Measurements from ENCODE around the gene SLC11A2. TPM values are rescaled to one million over a fixed set of nuclear protein-coding genes. Genes with fewer than 3 reads are reported as not detected.

The SLC11A2 gene
- total and polyA plus RNA-seq, 9 of the 15 experiments (the other 6 are each of a cell fraction or from before 2014, with no cell fraction given): 21.1 to 54.0 (median 32.9) TPM

GRCh38 chr12:51020448-51021182, 5.6 kb downstream of the SLC11A2 start:
- DNase-seq (ENCODE audit: extremely low read depth in 1 of 4, low spot score in 3 of 4) (peak in 2 of 4 experiments; percentile 23 to 63), ATAC-seq (peak; percentile 35), FAIRE-seq (no peak)
- WGBS (ENCODE audit: insufficient coverage, low coverage, missing lambda C conversion rate): 13% methylated on average over 7 of the region's 7 CpGs
- H3K9ac ChIP-seq (ENCODE audit: insufficient read depth in 1 of 2, low read depth in 2 of 2, low read length in 2 of 2): peak overlapping the region; percentile 53 to 89; a peak in 3 of 4 replicates
- H3K4me2 ChIP-seq (ENCODE audit: insufficient read depth, low read length): peak overlapping the region; percentile 77
- H3K9me3 ChIP-seq (replicated peaks; ENCODE audit: control insufficient read depth, insufficient read depth, low read depth, low read length): no peaks in the 10 kb centered on the region
- ChIA-PET POLR2A (interaction anchor here (0.7 to 1.5 kb wide), 3 partner anchors 8 to 300 kb away, joined by 3 to 5 read pairs (median 5); no protein-coding TSS in a partner anchor), CTCF (ENCODE audit: low intra/inter-chr PET ratio) (no interaction called here)
- peaks cover 33 to 58% of the 10 kb centered on the region in 2 experiments for H3K4me1 ChIP-seq (replicated peaks in 1 of 2; ENCODE audit: control insufficient read depth in 2 of 2, insufficient read depth in 2 of 2, low read length in 2 of 2)
- H3K36me3 ChIP-seq (ENCODE audit: control insufficient read depth, insufficient read depth, low read length): no peaks in the 10 kb centered on the region; the same call in 2 of the 3 replicates
- H3K27me3 ChIP-seq (ENCODE audit: control insufficient read depth in 2 of 2, insufficient read depth in 2 of 2, low read length in 2 of 2): no peaks in the 10 kb centered on the region
- no peaks in the 10 kb centered on the region for H4K20me1 ChIP-seq (replicated peaks; ENCODE audit: control insufficient read depth, insufficient read depth, low read length)
- H2AFZ ChIP-seq (ENCODE audit: low read depth, low read length): no peak overlapping the region
- in situ Hi-C loops (cut with MboI) (no loop called here), intact Hi-C loops (cut with micrococcal nuclease) (no loop called here)
- peaks cover 100% of the 10 kb centered on the region for H3K79me2 ChIP-seq (ENCODE audit: control insufficient read depth, insufficient read depth, low read length)
- no peak overlapping the region for H3K4me3 ChIP-seq
- no TSS peak for BruUV-seq (replicated peaks)
- no peaks in the 10 kb centered on the region for H3K9me1 ChIP-seq (ENCODE audit: control insufficient read depth, insufficient read depth, low read length)
- peak overlapping the region; percentile 91 for H3K27ac ChIP-seq (ENCODE audit: extremely low read depth, low read depth, low read length)
- TF ChIP-seq, protein P1, sequence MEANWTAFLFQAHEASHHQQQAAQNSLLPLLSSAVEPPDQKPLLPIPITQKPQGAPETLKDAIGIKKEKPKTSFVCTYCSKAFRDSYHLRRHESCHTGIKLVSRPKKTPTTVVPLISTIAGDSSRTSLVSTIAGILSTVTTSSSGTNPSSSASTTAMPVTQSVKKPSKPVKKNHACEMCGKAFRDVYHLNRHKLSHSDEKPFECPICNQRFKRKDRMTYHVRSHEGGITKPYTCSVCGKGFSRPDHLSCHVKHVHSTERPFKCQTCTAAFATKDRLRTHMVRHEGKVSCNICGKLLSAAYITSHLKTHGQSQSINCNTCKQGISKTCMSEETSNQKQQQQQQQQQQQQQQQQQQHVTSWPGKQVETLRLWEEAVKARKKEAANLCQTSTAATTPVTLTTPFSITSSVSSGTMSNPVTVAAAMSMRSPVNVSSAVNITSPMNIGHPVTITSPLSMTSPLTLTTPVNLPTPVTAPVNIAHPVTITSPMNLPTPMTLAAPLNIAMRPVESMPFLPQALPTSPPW (CRISPR knock-in tag; IDR thresholded peaks at IDR 0.05): 0 out of 2 replicates have a peak, but pooled peaks have one; percentile 12
- no peak for TF ChIP-seq ELF4 (CRISPR knock-in tag; IDR thresholded peaks at IDR 0.05)
- TF ChIP-seq, protein P2, sequence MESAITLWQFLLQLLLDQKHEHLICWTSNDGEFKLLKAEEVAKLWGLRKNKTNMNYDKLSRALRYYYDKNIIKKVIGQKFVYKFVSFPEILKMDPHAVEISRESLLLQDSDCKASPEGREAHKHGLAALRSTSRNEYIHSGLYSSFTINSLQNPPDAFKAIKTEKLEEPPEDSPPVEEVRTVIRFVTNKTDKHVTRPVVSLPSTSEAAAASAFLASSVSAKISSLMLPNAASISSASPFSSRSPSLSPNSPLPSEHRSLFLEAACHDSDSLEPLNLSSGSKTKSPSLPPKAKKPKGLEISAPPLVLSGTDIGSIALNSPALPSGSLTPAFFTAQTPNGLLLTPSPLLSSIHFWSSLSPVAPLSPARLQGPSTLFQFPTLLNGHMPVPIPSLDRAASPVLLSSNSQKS (CRISPR knock-in tag; IDR thresholded peaks at IDR 0.05): no peak
- no peak for TF ChIP-seq ZBTB34 (CRISPR knock-in tag; IDR thresholded peaks at IDR 0.05)
- TF ChIP-seq BACH1 (tag; IDR thresholded peaks at IDR 0.05): 0 out of 2 replicates have a peak, but pooled peaks have one; percentile 16
- TF ChIP-seq, protein P3, sequence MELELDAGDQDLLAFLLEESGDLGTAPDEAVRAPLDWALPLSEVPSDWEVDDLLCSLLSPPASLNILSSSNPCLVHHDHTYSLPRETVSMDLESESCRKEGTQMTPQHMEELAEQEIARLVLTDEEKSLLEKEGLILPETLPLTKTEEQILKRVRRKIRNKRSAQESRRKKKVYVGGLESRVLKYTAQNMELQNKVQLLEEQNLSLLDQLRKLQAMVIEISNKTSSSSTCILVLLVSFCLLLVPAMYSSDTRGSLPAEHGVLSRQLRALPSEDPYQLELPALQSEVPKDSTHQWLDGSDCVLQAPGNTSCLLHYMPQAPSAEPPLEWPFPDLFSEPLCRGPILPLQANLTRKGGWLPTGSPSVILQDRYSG (tag; conservative IDR thresholded peaks at IDR 0.05; ENCODE audit: low read depth): 0 out of 2 replicates have a peak, but pooled peaks have one; percentile 62
- TF ChIP-seq ZNF639 (CRISPR knock-in tag; conservative IDR thresholded peaks at IDR 0.05 in 1 of 2, IDR thresholded peaks at IDR 0.05 in 1 of 2): 0 out of 4 replicates have a peak, but pooled peaks of 1 of the 2 experiments have one; percentile 56
- TF ChIP-seq GATA2 (CRISPR knock-in tag; IDR thresholded peaks at IDR 0.05): peak; percentile 57; the same call in 1 of the 2 replicates
- no peak for TF ChIP-seq ZNF740 (CRISPR knock-in tag; IDR thresholded peaks at IDR 0.05)
- TF ChIP-seq ZNF740 (tag; IDR thresholded peaks at IDR 0.05): 0 out of 4 replicates have a peak, but pooled peaks of 1 of the 2 experiments have one; percentile 28
- no peak for TF ChIP-seq SIN3A (IDR thresholded peaks at IDR 0.05; ENCODE audit: borderline replicate concordance in 2 of 2, control insufficient read depth in 1 of 2, low read depth in 2 of 2, low read length in 2 of 2)
